ENCODE measurements around the gene REG1B.

Gene REG1B

GRCh38 chr2:79087785-79088364 is at the start of gene REG1B:
Gene REG1B (minus strand): TSS chr2:79087993. CDS start chr2:79087612, 381 bp downstream.
- no peaks in the 10 kb centered on the region for H3K27me3 ChIP-seq (ENCODE audit: insufficient read depth, insufficient read length)
- no peak within 1 kb of the TSS for H3K9ac ChIP-seq (ENCODE audit: insufficient read length, low read depth)
- no peak for DNase-seq (ENCODE audit: low read depth, low spot score)
- H3K4me3 ChIP-seq (ENCODE audit: insufficient read length, low read depth), result no peak within 1 kb of the TSS
- H3K9me3 ChIP-seq (ENCODE audit: insufficient read depth, low read length), result no peaks in the 10 kb centered on the region
- no peaks in the 10 kb centered on the region for H3K36me3 ChIP-seq (ENCODE audit: insufficient read depth, insufficient read length, low read length)
- H3K4me1 ChIP-seq (ENCODE audit: insufficient read depth, insufficient read length), result no peaks in the 10 kb centered on the region
- no peak for TF ChIP-seq SUZ12 (IDR thresholded peaks at IDR 0.05; ENCODE audit: extremely low read depth, insufficient read depth, insufficient read length)
- TF ChIP-seq YY1 (IDR thresholded peaks at IDR 0.05; ENCODE audit: insufficient read depth, insufficient read length), result no peak
- TF ChIP-seq ZNF274 (IDR thresholded peaks at IDR 0.05; ENCODE audit: low read depth, low read length), result no peak

GRCh38 chr2:79131687-79132086 is 43.9 kb upstream of the REG1B start:
- Histone ChIP-seq H3K9ac (ENCODE audit: insufficient read length, low read depth) (no peak overlapping the region), H3K4me1 (ENCODE audit: insufficient read depth, insufficient read length) (no peaks in the 10 kb centered on the region), H3K27me3 (ENCODE audit: insufficient read depth, insufficient read length) (no peaks in the 10 kb centered on the region), H3K36me3 (ENCODE audit: insufficient read depth, insufficient read length, low read length) (no peaks in the 10 kb centered on the region), H3K4me3 (ENCODE audit: insufficient read length, low read depth) (no peak overlapping the region), H3K9me3 (ENCODE audit: insufficient read depth, low read length) (no peaks in the 10 kb centered on the region)
- TF ChIP-seq SUZ12 (IDR thresholded peaks at IDR 0.05; ENCODE audit: extremely low read depth, insufficient read depth, insufficient read length) (no peak), YY1 (IDR thresholded peaks at IDR 0.05; ENCODE audit: insufficient read depth, insufficient read length) (no peak), ZNF274 (IDR thresholded peaks at IDR 0.05; ENCODE audit: low read depth, low read length) (no peak)
- DNase-seq (ENCODE audit: low read depth, low spot score), result no peak

GRCh38 chr2:79129804-79130203 is 42.0 kb upstream of the REG1B start:
- Histone ChIP-seq H3K9ac (ENCODE audit: insufficient read length, low read depth) (no peak overlapping the region), H3K4me3 (ENCODE audit: insufficient read length, low read depth) (no peak overlapping the region), H3K9me3 (ENCODE audit: insufficient read depth, low read length) (no peaks in the 10 kb centered on the region), H3K36me3 (ENCODE audit: insufficient read depth, insufficient read length, low read length) (no peaks in the 10 kb centered on the region), H3K4me1 (ENCODE audit: insufficient read depth, insufficient read length) (no peaks in the 10 kb centered on the region), H3K27me3 (ENCODE audit: insufficient read depth, insufficient read length) (no peaks in the 10 kb centered on the region)
- no peak for DNase-seq (ENCODE audit: low read depth, low spot score)
- TF ChIP-seq ZNF274 (IDR thresholded peaks at IDR 0.05; ENCODE audit: low read depth, low read length) (no peak), SUZ12 (IDR thresholded peaks at IDR 0.05; ENCODE audit: extremely low read depth, insufficient read depth, insufficient read length) (no peak), YY1 (IDR thresholded peaks at IDR 0.05; ENCODE audit: insufficient read depth, insufficient read length) (no peak)

- Histone ChIP-seq H3K4me3 (ENCODE audit: insufficient read length, low read depth) (no peak overlapping the region), H3K9me3 (ENCODE audit: insufficient read depth, low read length) (no peaks in the 10 kb centered on the region), H3K27me3 (ENCODE audit: insufficient read depth, insufficient read length) (no peaks in the 10 kb centered on the region), H3K36me3 (ENCODE audit: insufficient read depth, insufficient read length, low read length) (no peaks in the 10 kb centered on the region), H3K4me1 (ENCODE audit: insufficient read depth, insufficient read length) (no peaks in the 10 kb centered on the region), H3K9ac (ENCODE audit: insufficient read length, low read depth) (no peak overlapping the region)
- no peak for DNase-seq (ENCODE audit: low read depth, low spot score)
- no peak for TF ChIP-seq SUZ12 (IDR thresholded peaks at IDR 0.05; ENCODE audit: extremely low read depth, insufficient read depth, insufficient read length)
- no peak for TF ChIP-seq YY1 (IDR thresholded peaks at IDR 0.05; ENCODE audit: insufficient read depth, insufficient read length)
- TF ChIP-seq ZNF274 (IDR thresholded peaks at IDR 0.05; ENCODE audit: low read depth, low read length), result no peak
Observed at GRCh38 chr2:79129260-79129659, 41.5 kb upstream of the REG1B start.

GRCh38 chr2:79128406-79128805 is 40.6 kb upstream of the REG1B start:
- no peak for TF ChIP-seq ZNF274 (IDR thresholded peaks at IDR 0.05; ENCODE audit: low read depth, low read length)
- no peak for TF ChIP-seq SUZ12 (IDR thresholded peaks at IDR 0.05; ENCODE audit: extremely low read depth, insufficient read depth, insufficient read length)
- TF ChIP-seq YY1 (IDR thresholded peaks at IDR 0.05; ENCODE audit: insufficient read depth, insufficient read length), result no peak
- no peaks in the 10 kb centered on the region for H3K4me1 ChIP-seq (ENCODE audit: insufficient read depth, insufficient read length)
- DNase-seq (ENCODE audit: low read depth, low spot score), result no peak
- H3K9ac ChIP-seq (ENCODE audit: insufficient read length, low read depth), result no peak overlapping the region
- no peak overlapping the region for H3K4me3 ChIP-seq (ENCODE audit: insufficient read length, low read depth)
- H3K36me3 ChIP-seq (ENCODE audit: insufficient read depth, insufficient read length, low read length), result no peaks in the 10 kb centered on the region
- H3K9me3 ChIP-seq (ENCODE audit: insufficient read depth, low read length), result no peaks in the 10 kb centered on the region
- no peaks in the 10 kb centered on the region for H3K27me3 ChIP-seq (ENCODE audit: insufficient read depth, insufficient read length)

GRCh38 chr2:79125721-79125985 is 37.9 kb upstream of the REG1B start:
- no peak overlapping the region for H3K9ac ChIP-seq (ENCODE audit: insufficient read length, low read depth)
- H3K4me3 ChIP-seq (ENCODE audit: insufficient read length, low read depth), result no peak overlapping the region
- DNase-seq (ENCODE audit: low read depth, low spot score), result no peak
- H3K36me3 ChIP-seq (ENCODE audit: insufficient read depth, insufficient read length, low read length), result no peaks in the 10 kb centered on the region
- TF ChIP-seq YY1 (IDR thresholded peaks at IDR 0.05; ENCODE audit: insufficient read depth, insufficient read length) (no peak), ZNF274 (IDR thresholded peaks at IDR 0.05; ENCODE audit: low read depth, low read length) (no peak), SUZ12 (IDR thresholded peaks at IDR 0.05; ENCODE audit: extremely low read depth, insufficient read depth, insufficient read length) (no peak)
- H3K4me1 ChIP-seq (ENCODE audit: insufficient read depth, insufficient read length), result no peaks in the 10 kb centered on the region
- H3K9me3 ChIP-seq (ENCODE audit: insufficient read depth, low read length), result no peaks in the 10 kb centered on the region
- H3K27me3 ChIP-seq (ENCODE audit: insufficient read depth, insufficient read length), result no peaks in the 10 kb centered on the region

GRCh38 chr2:79124907-79125720 is 37.3 kb upstream of the REG1B start:
- H3K4me3 ChIP-seq (ENCODE audit: insufficient read length, low read depth), result no peak overlapping the region

More at GRCh38 chr2:79124907-79125720, 37.3 kb upstream of the REG1B start:
- DNase-seq (ENCODE audit: low read depth, low spot score), result no peak
- no peaks in the 10 kb centered on the region for H3K4me1 ChIP-seq (ENCODE audit: insufficient read depth, insufficient read length)
- H3K36me3 ChIP-seq (ENCODE audit: insufficient read depth, insufficient read length, low read length), result no peaks in the 10 kb centered on the region
- no peak for TF ChIP-seq YY1 (IDR thresholded peaks at IDR 0.05; ENCODE audit: insufficient read depth, insufficient read length)
- TF ChIP-seq ZNF274 (IDR thresholded peaks at IDR 0.05; ENCODE audit: low read depth, low read length), result no peak
- no peak for TF ChIP-seq SUZ12 (IDR thresholded peaks at IDR 0.05; ENCODE audit: extremely low read depth, insufficient read depth, insufficient read length)
- H3K9ac ChIP-seq (ENCODE audit: insufficient read length, low read depth), result no peak overlapping the region
- no peaks in the 10 kb centered on the region for H3K27me3 ChIP-seq (ENCODE audit: insufficient read depth, insufficient read length)
- H3K9me3 ChIP-seq (ENCODE audit: insufficient read depth, low read length), result no peaks in the 10 kb centered on the region

All from NT2/D1 (cell line).